Hepatocyte (in vitro differentiated cells): ENCODE data around the gene CLEC19A. TPM values are rescaled to one million over a fixed set of nuclear protein-coding genes. Genes with fewer than 3 reads are reported as not detected.

Experiments
- DNase-seq: peaks from one replicate; pipeline ENCODE4 v3.0.0-alpha.2; 2016; ENCODE audit warnings: low spot score
- H2AFZ ChIP-seq: fragments of 200-600 bp; sonication (generic); 2 replicates; pipeline ENCODE4 v1.6.0; 2016; ENCODE audit warnings: antibody characterized with exemption, mild to moderate bottlenecking
- H3K27ac ChIP-seq: fragments of 200-600 bp; sonication (generic); 2 replicates; pipeline ENCODE4 v1.5.1; 2016; ENCODE audit warnings: mild to moderate bottlenecking
- H3K27me3 ChIP-seq: fragments of 200-600 bp; sonication (generic); 2 replicates; pipeline ENCODE4 v1.6.1; 2016
- H3K36me3 ChIP-seq: fragments of 200-600 bp; sonication (generic); replicated peaks from 2 replicates; pipeline ENCODE4 v1.5.1; 2016; ENCODE audit warnings: low read depth; ENCODE audit not compliant: insufficient read depth
- H3K4me1 ChIP-seq: fragments of 200-600 bp; sonication (generic); 2 replicates; pipeline ENCODE4 v1.5.1; 2016; ENCODE audit warnings: mild to moderate bottlenecking, moderate library complexity; ENCODE audit not compliant: insufficient read depth
- H3K4me2 ChIP-seq: fragments of 200-600 bp; sonication (generic); 2 replicates; pipeline ENCODE4 v1.6.0; 2016
- H3K4me3 ChIP-seq: fragments of 200-600 bp; sonication (generic); 2 replicates; pipeline ENCODE4 v1.5.1; 2016; ENCODE audit warnings: mild to moderate bottlenecking
- H3K79me2 ChIP-seq: fragments of 200-600 bp; sonication (generic); 2 replicates; pipeline ENCODE4 v1.6.0; 2017; ENCODE audit warnings: mild to moderate bottlenecking
- H3K9me2 ChIP-seq: fragments of 200-600 bp; sonication (generic); replicated peaks from 2 replicates; pipeline ENCODE4 v1.6.0; 2017; ENCODE audit warnings: mild to moderate bottlenecking; ENCODE audit not compliant: insufficient read depth
- H3K9me3 ChIP-seq: fragments of 200-600 bp; sonication (generic); 2 replicates; pipeline ENCODE4 v1.5.1; 2016; ENCODE audit warnings: low read depth, mild to moderate bottlenecking
- H4K20me1 ChIP-seq: fragments of 200-600 bp; sonication (generic); 2 replicates; pipeline ENCODE4 v1.6.0; 2016; ENCODE audit warnings: mild to moderate bottlenecking; ENCODE audit not compliant: insufficient read depth, poor library complexity, severe bottlenecking
- CTCF ChIP-seq: fragments of 200-600 bp; sonication (generic); IDR thresholded peaks from 2 replicates; pipeline ENCODE4 v1.5.1; 2016; ENCODE audit warnings: antibody characterized with exemption, mild to moderate bottlenecking; ENCODE audit not compliant: poor library complexity
- EZH2 ChIP-seq: fragments of 200-600 bp; sonication (generic); IDR thresholded peaks from 2 replicates; pipeline ENCODE4 v1.6.1; 2016; ENCODE audit warnings: antibody characterized with exemption, mild to moderate bottlenecking, borderline replicate concordance
- EZH2phosphoT487 ChIP-seq: fragments of 200-600 bp; sonication (generic); IDR thresholded peaks from one replicate; pipeline ENCODE4 v1.6.1; 2018; ENCODE audit warnings: antibody characterized with exemption, mild to moderate bottlenecking, low read depth, moderate library complexity; ENCODE audit not compliant: unreplicated experiment, severe bottlenecking
- WGBS: methylation state at CpG from one replicate; pipeline ENCODE4 v1.1.6; 2016; ENCODE audit warnings: low lambda C conversion rate; ENCODE audit errors: missing lambda C conversion rate; 5-methylcytosine and 5-hydroxymethylcytosine counted together
- polyA plus RNA-seq: library from polyadenylated mRNA; unstranded; fragments of >200 nt; fragmentation: Nextera tagmentation; extraction: Ambion mirVana; gene quantifications from 2 replicates; pipeline ENCODE4 v1.2.1, GENCODE V29; 2016
- total RNA-seq: library from RNA; depleted of rRNA; stranded (reverse); fragments of >200 nt; gene quantifications from 2 replicates; pipeline ENCODE4 v1.2.3, GENCODE V29; 2014

CLEC19A gene
- total and polyA plus RNA-seq, 2 experiments from 2014 or later = not detected

GRCh38 chr16:19354371-19354770 lies 68.8 kb downstream of the CLEC19A start:
- H3K4me3 ChIP-seq = no peak overlapping the region
- H3K36me3 ChIP-seq = no peaks in the 10 kb centered on the region
- no peak for DNase-seq
- no peak for TF ChIP-seq CTCF
- TF ChIP-seq EZH2phosphoT487 = no peak
- TF ChIP-seq EZH2 = no peak
- no peaks in the 10 kb centered on the region for H3K9me2 ChIP-seq
- no peak overlapping the region for H3K4me2 ChIP-seq
- no peak overlapping the region for H2AFZ ChIP-seq
- H3K9me3 ChIP-seq = no peaks in the 10 kb centered on the region
- H3K79me2 ChIP-seq = no peaks in the 10 kb centered on the region
- no peaks in the 10 kb centered on the region for H4K20me1 ChIP-seq
- no peaks in the 10 kb centered on the region for H3K27me3 ChIP-seq
- no peak overlapping the region for H3K27ac ChIP-seq
- H3K4me1 ChIP-seq = no peaks in the 10 kb centered on the region
- 31% methylated on average over 2 of the region's 2 CpGs for WGBS

GRCh38 chr16:19356024-19356952 lies 70.8 kb downstream of the CLEC19A start:
- no peaks in the 10 kb centered on the region for H3K79me2 ChIP-seq
- no peaks in the 10 kb centered on the region for H3K27me3 ChIP-seq
- H3K4me3 ChIP-seq = no peak overlapping the region
- H4K20me1 ChIP-seq = no peaks in the 10 kb centered on the region
- H3K9me2 ChIP-seq = no peaks in the 10 kb centered on the region
- TF ChIP-seq EZH2phosphoT487 = no peak
- WGBS = 57% methylated on average over 4 of the region's 4 CpGs
- no peak overlapping the region for H3K4me2 ChIP-seq
- no peaks in the 10 kb centered on the region for H3K36me3 ChIP-seq
- H3K9me3 ChIP-seq = no peaks in the 10 kb centered on the region
- no peak for DNase-seq
- H2AFZ ChIP-seq = no peak overlapping the region
- no peaks in the 10 kb centered on the region for H3K4me1 ChIP-seq
- no peak overlapping the region for H3K27ac ChIP-seq

- no peaks in the 10 kb centered on the region for H3K79me2 ChIP-seq
- no peaks in the 10 kb centered on the region for H4K20me1 ChIP-seq
- no peak for TF ChIP-seq CTCF
- TF ChIP-seq EZH2 = no peak
- no peak overlapping the region for H3K4me2 ChIP-seq
- no peaks in the 10 kb centered on the region for H3K9me3 ChIP-seq
- no peaks in the 10 kb centered on the region for H3K4me1 ChIP-seq
- no peak overlapping the region for H3K27ac ChIP-seq
- H3K27me3 ChIP-seq = no peaks in the 10 kb centered on the region
- H3K36me3 ChIP-seq = no peaks in the 10 kb centered on the region
- DNase-seq = no peak
- H3K9me2 ChIP-seq = no peaks in the 10 kb centered on the region
- no peak overlapping the region for H3K4me3 ChIP-seq
- 100% methylated on average over 2 of the region's 2 CpGs for WGBS
- H2AFZ ChIP-seq = no peak overlapping the region
Observed at GRCh38 chr16:19359556-19359955, 74.0 kb downstream of the CLEC19A start.

Other genes with a start within 250 kb of the CLEC19A start
- gene COQ7, start 218.1 kb upstream of the CLEC19A start, total RNA-seq = 18.9 and 19.4 TPM in 2 replicates
- gene COQ7, start 218.1 kb upstream of the CLEC19A start, polyA plus RNA-seq = 17.5 and 20.9 TPM in 2 replicates
- 16.3 and 20.1 TPM in 2 replicates for gene ITPRIPL2, start 171.8 kb upstream of the CLEC19A start, total RNA-seq
- 8.6 and 10.3 TPM in 2 replicates for gene ITPRIPL2, start 171.8 kb upstream of the CLEC19A start, polyA plus RNA-seq
- gene SYT17, start 117.5 kb upstream of the CLEC19A start, total RNA-seq = 4.3 and 6.7 TPM in 2 replicates
- gene SYT17, start 117.5 kb upstream of the CLEC19A start, polyA plus RNA-seq = 6.9 and 7.3 TPM in 2 replicates
- gene TMC5, start 132.2 kb downstream of the CLEC19A start, total RNA-seq = 2.9 and 3.1 TPM in 2 replicates
- 3.3 and 4.0 TPM in 2 replicates for gene TMC5, start 132.2 kb downstream of the CLEC19A start, polyA plus RNA-seq
- gene GDE1, start 236.4 kb downstream of the CLEC19A start, total RNA-seq = 83.2 and 99.9 TPM in 2 replicates
- 77.6 and 78.4 TPM in 2 replicates for gene GDE1, start 236.4 kb downstream of the CLEC19A start, polyA plus RNA-seq
- gene CCP110, start 238.2 kb downstream of the CLEC19A start, total RNA-seq = 9.2 and 12.6 TPM in 2 replicates
- gene CCP110, start 238.2 kb downstream of the CLEC19A start, polyA plus RNA-seq = 4.3 and 5.8 TPM in 2 replicates